GM18861 (cell line): ENCODE measurements around the gene C20orf204.

Source experiments
- ATAC-seq: cut with Tn5 transposase; IDR thresholded peaks from one replicate; pipeline ENCODE4 v1.9.1; 2021; ENCODE audit not compliant: unreplicated experiment

Gene C20orf204

GRCh38 chr20:64025826-64026412 lies 10.1 kb upstream of the C20orf204 start:
- no peak for ATAC-seq

- no peak for ATAC-seq
Observed at GRCh38 chr20:64027981-64028685, 7.8 kb upstream of the C20orf204 start.

- no peak for ATAC-seq
Observed at GRCh38 chr20:64029293-64030117, 6.5 kb upstream of the C20orf204 start.

GRCh38 chr20:64030371-64031134 lies 5.4 kb upstream of the C20orf204 start:
- ATAC-seq, result no peak

- no peak for ATAC-seq
Observed at GRCh38 chr20:64031822-64032314, 4.1 kb upstream of the C20orf204 start.

- no peak for ATAC-seq
Observed at GRCh38 chr20:64032706-64033624, 3.0 kb upstream of the C20orf204 start.

GRCh38 chr20:64033981-64034493 lies 1.9 kb upstream of the C20orf204 start:
- no peak for ATAC-seq

GRCh38 chr20:64035066-64035932 lies 683 bp upstream of the C20orf204 start:
- no peak for ATAC-seq

- no peak for ATAC-seq
Observed at GRCh38 chr20:64036346-64037198, 590 bp downstream of the C20orf204 start.

- no peak for ATAC-seq
Observed at GRCh38 chr20:64037199-64037497, 1.2 kb downstream of the C20orf204 start.

GRCh38 chr20:64037498-64038213 lies 1.7 kb downstream of the C20orf204 start:
- no peak for ATAC-seq

- no peak for ATAC-seq
Observed at GRCh38 chr20:64038224-64038564, 2.2 kb downstream of the C20orf204 start.

- ATAC-seq, result no peak
Observed at GRCh38 chr20:64038565-64039292, 2.7 kb downstream of the C20orf204 start.

- ATAC-seq, result no peak
Observed at GRCh38 chr20:64039293-64040160, 3.5 kb downstream of the C20orf204 start.

- ATAC-seq, result no peak
Observed at GRCh38 chr20:64040231-64041039, 4.5 kb downstream of the C20orf204 start.
